ENCODE measurements around the gene MAPK4. TPM values are rescaled to one million over a fixed set of nuclear protein-coding genes. Genes with fewer than 3 reads are reported as not detected.

Gene MAPK4
- total RNA-seq, 1 experiment from 2014 or later, result not detected

DNA sequence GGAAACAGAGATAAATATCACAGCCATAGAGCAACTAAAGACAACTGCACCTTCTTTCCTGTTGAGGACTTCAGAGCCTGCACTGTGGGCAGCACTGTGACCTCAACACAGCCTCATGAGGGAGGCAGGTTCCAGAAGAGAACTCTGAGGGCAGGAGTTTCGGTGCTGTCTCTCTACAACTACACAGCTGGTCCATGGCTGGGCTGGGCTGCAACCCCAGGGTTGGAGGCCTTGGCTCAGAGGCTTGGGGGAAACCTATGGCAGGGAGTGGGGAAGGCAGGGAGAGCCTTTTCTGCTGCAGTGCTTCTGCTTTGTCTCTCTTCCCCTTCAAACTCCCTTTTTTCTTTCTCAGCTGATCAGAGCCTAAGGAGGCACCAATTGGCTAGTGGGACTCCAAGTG, 193.4 kb downstream of the MAPK4 start:
- Histone ChIP-seq H3K4me3 (no peak overlapping the region), H3K4me1 (replicated peaks; ENCODE audit: insufficient read depth) (no peaks in the 10 kb centered on the region), H2AFZ (no peak overlapping the region), H3K27me3 (ENCODE audit: insufficient read depth, low read depth) (peaks cover 44% of the 10 kb centered on the region), H3K9me2 (ENCODE audit: insufficient read depth) (no peaks in the 10 kb centered on the region), H3F3A (ENCODE audit: insufficient read depth, low read depth) (no peaks in the 10 kb centered on the region), H3K9me3 (ENCODE audit: insufficient read depth, low read depth) (no peaks in the 10 kb centered on the region), H3K27ac (no peak overlapping the region), H4K20me1 (ENCODE audit: insufficient read depth) (no peaks in the 10 kb centered on the region), H3K79me2 (ENCODE audit: low read depth) (no peaks in the 10 kb centered on the region), H3K4me2 (no peak overlapping the region), H3K36me3 (ENCODE audit: low read depth) (no peaks in the 10 kb centered on the region)
- no peak for DNase-seq
- ChIA-PET POLR2A (ENCODE audit: unreplicated experiment) (no interaction called here), CTCF (no interaction called here)
- intact Hi-C loops (cut with micrococcal nuclease; ENCODE audit: unreplicated experiment), result no loop called here
- no TSS peak for BruUV-seq (replicated peaks)
- TF ChIP-seq, protein P1, sequence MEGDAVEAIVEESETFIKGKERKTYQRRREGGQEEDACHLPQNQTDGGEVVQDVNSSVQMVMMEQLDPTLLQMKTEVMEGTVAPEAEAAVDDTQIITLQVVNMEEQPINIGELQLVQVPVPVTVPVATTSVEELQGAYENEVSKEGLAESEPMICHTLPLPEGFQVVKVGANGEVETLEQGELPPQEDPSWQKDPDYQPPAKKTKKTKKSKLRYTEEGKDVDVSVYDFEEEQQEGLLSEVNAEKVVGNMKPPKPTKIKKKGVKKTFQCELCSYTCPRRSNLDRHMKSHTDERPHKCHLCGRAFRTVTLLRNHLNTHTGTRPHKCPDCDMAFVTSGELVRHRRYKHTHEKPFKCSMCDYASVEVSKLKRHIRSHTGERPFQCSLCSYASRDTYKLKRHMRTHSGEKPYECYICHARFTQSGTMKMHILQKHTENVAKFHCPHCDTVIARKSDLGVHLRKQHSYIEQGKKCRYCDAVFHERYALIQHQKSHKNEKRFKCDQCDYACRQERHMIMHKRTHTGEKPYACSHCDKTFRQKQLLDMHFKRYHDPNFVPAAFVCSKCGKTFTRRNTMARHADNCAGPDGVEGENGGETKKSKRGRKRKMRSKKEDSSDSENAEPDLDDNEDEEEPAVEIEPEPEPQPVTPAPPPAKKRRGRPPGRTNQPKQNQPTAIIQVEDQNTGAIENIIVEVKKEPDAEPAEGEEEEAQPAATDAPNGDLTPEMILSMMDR (conservative IDR thresholded peaks at IDR 0.05), result no peak
- TF ChIP-seq EZH2 (IDR thresholded peaks at IDR 0.05; ENCODE audit: low read depth), result no peak

DNA sequence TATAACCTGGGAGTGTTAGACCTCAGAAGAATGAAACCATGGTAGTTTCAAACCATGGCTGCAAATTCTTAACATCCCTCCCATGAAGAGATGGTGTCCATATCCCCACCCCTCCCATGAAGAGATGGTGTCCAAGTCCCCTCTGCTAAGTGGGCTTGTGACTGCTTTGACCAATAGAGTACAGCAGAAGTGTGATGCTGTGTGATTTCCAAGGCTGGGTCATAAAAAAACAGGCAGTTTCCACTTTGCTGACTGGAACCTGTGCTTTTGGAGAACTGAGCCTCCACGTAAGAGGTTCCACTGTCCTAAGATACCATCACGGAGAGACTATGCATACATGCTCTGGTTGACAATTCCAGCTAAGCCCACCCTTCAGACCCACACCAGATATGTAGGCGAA, 194.4 kb downstream of the MAPK4 start:
- Histone ChIP-seq H3K27me3 (ENCODE audit: insufficient read depth, low read depth) (peaks cover 42% of the 10 kb centered on the region), H3K27ac (no peak overlapping the region), H3K9me3 (ENCODE audit: insufficient read depth, low read depth) (no peaks in the 10 kb centered on the region), H3K9me2 (ENCODE audit: insufficient read depth) (no peaks in the 10 kb centered on the region), H3K36me3 (ENCODE audit: low read depth) (no peaks in the 10 kb centered on the region), H3K79me2 (ENCODE audit: low read depth) (no peaks in the 10 kb centered on the region), H3K4me2 (no peak overlapping the region), H3K4me1 (replicated peaks; ENCODE audit: insufficient read depth) (no peaks in the 10 kb centered on the region), H2AFZ (no peak overlapping the region), H3K4me3 (no peak overlapping the region), H4K20me1 (ENCODE audit: insufficient read depth) (no peaks in the 10 kb centered on the region), H3F3A (ENCODE audit: insufficient read depth, low read depth) (no peaks in the 10 kb centered on the region)
- ChIA-PET CTCF (no interaction called here), POLR2A (ENCODE audit: unreplicated experiment) (no interaction called here)
- BruUV-seq (replicated peaks), result no TSS peak
- TF ChIP-seq EZH2 (IDR thresholded peaks at IDR 0.05; ENCODE audit: low read depth), result no peak
- TF ChIP-seq, protein P1 (conservative IDR thresholded peaks at IDR 0.05), result no peak
- DNase-seq, result no peak
- intact Hi-C loops (cut with micrococcal nuclease; ENCODE audit: unreplicated experiment), result no loop called here

DNA sequence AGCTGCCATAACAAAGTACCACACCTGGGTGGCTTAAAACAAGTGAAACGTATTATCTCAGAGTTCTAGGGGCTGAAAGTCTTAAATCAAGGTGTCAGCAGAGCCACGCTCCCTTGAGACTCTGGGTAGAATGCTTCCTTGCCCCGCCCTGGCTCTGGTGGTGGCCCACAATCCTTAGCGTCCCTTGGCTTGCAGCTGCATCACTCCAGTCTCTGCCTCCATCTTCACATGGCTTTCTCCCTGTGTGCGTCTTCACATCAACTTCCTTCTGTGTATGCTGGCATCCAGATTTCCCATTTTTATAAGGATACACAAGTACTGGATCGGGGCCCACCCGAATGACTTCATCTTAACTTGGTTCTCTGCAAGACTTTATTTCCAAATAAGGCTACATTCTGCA, 197.5 kb downstream of the MAPK4 start:
- Histone ChIP-seq H4K20me1 (ENCODE audit: insufficient read depth) (no peaks in the 10 kb centered on the region), H2AFZ (no peak overlapping the region), H3K4me2 (no peak overlapping the region), H3K4me3 (no peak overlapping the region), H3K4me1 (replicated peaks; ENCODE audit: insufficient read depth) (no peaks in the 10 kb centered on the region), H3K79me2 (ENCODE audit: low read depth) (no peaks in the 10 kb centered on the region), H3K9me3 (ENCODE audit: insufficient read depth, low read depth) (no peaks in the 10 kb centered on the region), H3K36me3 (ENCODE audit: low read depth) (no peaks in the 10 kb centered on the region), H3K9me2 (ENCODE audit: insufficient read depth) (no peaks in the 10 kb centered on the region), H3F3A (ENCODE audit: insufficient read depth, low read depth) (no peaks in the 10 kb centered on the region), H3K27ac (no peak overlapping the region), H3K27me3 (ENCODE audit: insufficient read depth, low read depth) (peaks cover 41% of the 10 kb centered on the region; the same call in 1 of the 2 replicates)
- TF ChIP-seq, protein P1 (conservative IDR thresholded peaks at IDR 0.05), result no peak
- no peak for TF ChIP-seq EZH2 (IDR thresholded peaks at IDR 0.05; ENCODE audit: low read depth)
- intact Hi-C loops (cut with micrococcal nuclease; ENCODE audit: unreplicated experiment), result no loop called here
- no peak for DNase-seq
- ChIA-PET CTCF (no interaction called here), POLR2A (ENCODE audit: unreplicated experiment) (no interaction called here)
- BruUV-seq (replicated peaks), result no TSS peak
